ENCODE results near the gene MCC.

DNA sequence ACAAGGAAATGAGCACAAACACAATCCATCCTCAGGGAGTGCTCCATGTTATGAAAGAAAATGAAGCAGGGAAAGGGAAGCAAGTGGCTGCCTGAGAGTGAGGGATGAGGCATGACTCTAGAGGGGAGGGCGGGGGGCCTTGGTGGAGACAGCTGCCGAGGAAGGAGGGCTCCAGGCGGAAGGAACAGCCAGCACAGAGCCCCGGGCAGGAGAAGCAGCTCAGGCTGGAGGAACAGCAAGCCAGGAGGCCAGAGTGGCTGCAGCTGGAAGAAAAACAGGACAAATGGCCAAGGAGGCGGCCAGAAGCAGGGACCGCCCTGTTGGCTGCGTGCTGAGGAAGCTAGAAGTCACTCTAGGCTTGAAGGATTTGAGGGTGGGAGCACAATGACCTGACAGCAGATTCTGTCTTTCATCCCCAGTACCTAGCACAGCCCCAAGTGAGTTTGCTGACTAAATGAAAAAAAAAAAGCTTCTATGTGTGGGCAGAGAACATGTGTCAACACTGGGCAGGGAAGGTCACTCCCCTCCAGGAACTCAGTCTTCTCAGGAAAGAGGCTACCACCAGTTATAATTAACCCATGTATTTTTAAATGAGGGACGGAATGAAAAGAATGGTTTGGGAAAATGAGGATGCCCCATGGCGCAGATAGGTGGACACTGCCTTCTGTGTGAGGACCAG lies 368.9 kb downstream of the MCC start:
- TF ChIP-seq, protein P1, sequence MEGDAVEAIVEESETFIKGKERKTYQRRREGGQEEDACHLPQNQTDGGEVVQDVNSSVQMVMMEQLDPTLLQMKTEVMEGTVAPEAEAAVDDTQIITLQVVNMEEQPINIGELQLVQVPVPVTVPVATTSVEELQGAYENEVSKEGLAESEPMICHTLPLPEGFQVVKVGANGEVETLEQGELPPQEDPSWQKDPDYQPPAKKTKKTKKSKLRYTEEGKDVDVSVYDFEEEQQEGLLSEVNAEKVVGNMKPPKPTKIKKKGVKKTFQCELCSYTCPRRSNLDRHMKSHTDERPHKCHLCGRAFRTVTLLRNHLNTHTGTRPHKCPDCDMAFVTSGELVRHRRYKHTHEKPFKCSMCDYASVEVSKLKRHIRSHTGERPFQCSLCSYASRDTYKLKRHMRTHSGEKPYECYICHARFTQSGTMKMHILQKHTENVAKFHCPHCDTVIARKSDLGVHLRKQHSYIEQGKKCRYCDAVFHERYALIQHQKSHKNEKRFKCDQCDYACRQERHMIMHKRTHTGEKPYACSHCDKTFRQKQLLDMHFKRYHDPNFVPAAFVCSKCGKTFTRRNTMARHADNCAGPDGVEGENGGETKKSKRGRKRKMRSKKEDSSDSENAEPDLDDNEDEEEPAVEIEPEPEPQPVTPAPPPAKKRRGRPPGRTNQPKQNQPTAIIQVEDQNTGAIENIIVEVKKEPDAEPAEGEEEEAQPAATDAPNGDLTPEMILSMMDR (IDR thresholded peaks at IDR 0.05) = no peak
- TF ChIP-seq POLR2AphosphoS5 (IDR thresholded peaks at IDR 0.05; ENCODE audit: low read depth, low read length) = no peak

Data from Panc1 (cell line).